Hematopoietic multipotent progenitor cell treated with erythropoietin and hydrocortisone succinate and interleukin-3 and kit ligand, for 17 days (in vitro differentiated cells): ENCODE measurements around the gene PTPRS.

Experiments used
- DNase-seq: peaks from one replicate; pipeline ENCODE4 v3.0.0-alpha.2; 2015; ENCODE audit warnings: low spot score

The PTPRS gene

GRCh38 chr19:5307655-5308054 lies 33.0 kb downstream of the PTPRS start:
- DNase-seq: no peak

DNA sequence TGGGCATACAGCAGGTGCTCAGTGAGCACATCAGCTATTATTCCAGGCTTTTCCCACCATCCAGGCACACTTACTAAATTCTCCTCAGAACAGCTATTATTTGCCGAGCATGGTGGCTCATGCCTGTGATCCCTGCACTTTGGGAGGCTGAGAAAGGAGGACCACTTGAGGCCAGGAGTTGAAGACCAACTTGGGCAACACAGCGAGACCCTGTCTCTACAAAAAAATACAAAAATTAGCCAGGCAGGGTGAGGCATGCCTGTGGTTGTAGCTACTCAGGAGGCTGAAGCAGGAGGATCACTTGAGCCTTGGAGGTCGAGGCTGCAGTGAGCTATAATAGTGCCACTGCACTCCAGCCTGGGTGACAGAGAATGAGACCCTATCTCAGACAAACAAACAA lies 35.4 kb downstream of the PTPRS start:
- no peak for DNase-seq

DNA sequence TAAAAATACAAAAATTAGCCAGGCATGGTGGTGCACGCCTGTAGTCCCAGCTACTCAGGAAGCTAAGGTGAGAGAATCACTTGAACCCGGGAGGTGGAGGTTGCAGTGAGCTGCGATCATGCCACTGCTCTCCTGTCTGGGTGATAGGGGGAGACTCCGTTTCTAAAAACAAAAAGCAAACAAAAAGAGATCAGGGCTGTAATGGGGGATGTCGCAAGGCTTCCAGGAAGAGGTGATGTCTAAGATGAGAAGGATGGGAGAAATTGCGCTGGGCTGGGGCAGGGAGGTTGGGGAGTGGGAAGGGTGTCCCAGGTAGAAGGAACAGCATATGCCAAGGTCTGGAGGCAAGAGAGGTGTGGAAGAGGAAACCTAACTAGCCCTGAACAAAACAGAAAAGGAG lies 36.1 kb downstream of the PTPRS start:
- no peak for DNase-seq

DNA sequence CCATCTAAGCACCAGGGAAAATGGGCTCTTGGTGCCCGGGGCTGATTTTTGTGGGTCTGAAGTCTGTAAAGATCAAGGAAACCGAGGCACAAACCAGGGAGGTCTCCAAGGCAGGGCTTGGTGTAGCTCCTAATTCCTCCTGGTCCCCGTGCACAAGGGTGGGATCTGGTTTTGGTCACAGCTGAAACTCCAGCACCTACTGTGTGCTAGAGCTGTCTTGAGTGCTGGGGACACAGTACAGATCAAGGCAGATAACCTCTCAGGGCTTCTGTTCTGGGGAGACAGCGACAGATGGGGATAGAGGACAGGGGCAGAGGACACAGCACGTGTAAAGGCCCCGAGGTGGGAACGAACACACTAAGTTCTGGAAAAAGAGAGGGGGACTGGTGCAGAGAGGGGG lies 37.4 kb downstream of the PTPRS start:
- no peak for DNase-seq

- no peak for DNase-seq
Measured at GRCh38 chr19:5302396-5302795, 38.2 kb downstream of the PTPRS start.

DNA sequence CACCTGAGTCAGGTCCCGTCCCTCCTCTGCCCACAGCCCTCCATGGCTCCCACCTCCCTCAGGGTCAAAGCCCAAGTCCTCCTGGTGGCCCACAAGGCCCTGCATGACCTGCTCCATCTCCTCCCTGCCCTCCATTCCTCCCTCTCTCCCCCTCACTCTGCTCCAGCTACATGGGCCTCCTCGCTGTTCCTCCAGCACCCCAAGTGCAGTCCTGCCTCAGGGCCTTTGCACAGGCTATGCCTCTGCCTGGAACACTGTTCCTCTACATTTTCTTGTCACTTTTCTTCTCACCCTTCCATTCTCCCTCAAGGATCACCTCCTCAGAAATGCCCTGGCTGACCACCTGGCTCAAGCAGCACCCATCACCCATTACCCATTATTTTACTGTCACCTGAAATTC lies 41.5 kb downstream of the PTPRS start:
- no peak for DNase-seq

DNA sequence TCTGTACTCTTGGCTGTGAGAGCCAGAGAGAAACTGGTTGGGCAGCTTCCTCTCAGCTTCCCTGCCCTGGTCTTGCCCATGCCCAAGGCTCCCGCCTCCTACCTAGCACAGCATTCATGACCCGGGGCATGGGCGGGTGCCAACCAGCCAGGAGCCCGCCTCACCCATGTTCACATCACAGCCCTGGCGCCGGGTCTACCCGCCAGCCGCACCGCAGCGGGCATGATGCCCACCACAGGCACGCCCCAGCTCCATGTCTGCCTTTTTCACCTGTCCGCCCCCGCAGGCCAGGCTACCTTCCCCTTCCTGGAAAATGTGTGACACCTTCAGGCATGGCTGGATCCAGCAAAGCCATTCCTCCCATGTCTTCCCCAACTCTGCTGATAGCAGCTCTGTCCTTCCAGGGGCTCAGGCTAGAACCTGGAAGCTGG lies 42.1 kb downstream of the PTPRS start:
- DNase-seq: no peak

GRCh38 chr19:5297272-5297669 lies 43.3 kb downstream of the PTPRS start:
- DNase-seq: no peak

- DNase-seq: no peak
Measured at GRCh38 chr19:5296457-5297271, 43.9 kb downstream of the PTPRS start.

DNA sequence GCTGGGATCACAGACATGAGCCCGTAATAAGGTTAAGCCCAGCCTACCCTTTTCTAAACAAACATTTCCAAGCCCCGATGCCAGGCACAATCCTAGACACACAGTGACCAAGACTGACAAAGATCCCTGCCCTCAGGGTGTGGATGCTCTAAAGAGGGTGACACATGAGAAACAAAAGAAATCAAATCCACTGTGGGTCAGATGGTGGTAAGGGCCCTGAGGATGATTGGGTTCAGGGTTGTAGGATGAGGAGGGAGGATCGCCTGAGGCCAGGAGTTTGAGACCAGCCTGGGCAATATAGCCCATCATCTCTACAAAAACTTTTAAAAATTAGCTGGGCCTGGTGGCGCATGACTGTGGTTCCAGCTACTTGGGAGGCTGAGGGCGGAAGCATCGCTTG lies 44.6 kb downstream of the PTPRS start:
- no peak for DNase-seq

DNA sequence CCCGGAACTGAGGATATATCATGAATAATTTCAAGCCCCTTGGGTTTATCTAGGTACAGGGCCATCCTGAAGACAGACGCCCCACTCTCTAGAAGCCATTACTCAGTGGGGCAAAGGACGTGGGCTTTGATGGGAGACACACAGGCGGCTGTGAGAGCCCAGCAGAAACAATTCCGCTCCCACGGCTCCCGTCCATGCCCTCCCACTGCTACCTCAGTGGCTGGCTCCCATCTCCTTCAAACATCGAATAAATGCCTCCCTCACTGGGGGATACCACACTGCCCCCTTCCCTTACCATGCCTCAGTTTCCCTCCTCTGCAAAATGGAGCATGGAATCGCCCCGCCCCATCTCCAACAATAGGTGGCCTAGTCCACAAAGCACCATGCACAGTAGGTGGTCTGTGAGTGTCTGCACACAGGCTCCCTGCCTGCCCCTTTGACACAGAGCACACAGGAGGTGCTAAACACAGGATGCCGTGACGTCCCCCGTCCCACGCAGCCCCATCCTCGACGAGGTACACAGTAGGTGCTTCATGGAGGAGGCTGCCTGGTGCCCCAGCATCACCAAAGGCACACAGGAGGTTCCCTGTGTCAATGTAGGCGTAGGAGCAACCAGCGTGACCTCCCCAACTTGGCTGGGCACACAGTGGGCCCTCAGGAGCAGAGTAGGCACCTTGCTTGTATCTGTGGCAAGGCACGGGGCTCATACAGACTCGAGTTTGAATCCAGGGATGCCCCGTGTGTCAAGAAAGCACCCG lies 46.0 kb downstream of the PTPRS start:
- no peak for DNase-seq

DNA sequence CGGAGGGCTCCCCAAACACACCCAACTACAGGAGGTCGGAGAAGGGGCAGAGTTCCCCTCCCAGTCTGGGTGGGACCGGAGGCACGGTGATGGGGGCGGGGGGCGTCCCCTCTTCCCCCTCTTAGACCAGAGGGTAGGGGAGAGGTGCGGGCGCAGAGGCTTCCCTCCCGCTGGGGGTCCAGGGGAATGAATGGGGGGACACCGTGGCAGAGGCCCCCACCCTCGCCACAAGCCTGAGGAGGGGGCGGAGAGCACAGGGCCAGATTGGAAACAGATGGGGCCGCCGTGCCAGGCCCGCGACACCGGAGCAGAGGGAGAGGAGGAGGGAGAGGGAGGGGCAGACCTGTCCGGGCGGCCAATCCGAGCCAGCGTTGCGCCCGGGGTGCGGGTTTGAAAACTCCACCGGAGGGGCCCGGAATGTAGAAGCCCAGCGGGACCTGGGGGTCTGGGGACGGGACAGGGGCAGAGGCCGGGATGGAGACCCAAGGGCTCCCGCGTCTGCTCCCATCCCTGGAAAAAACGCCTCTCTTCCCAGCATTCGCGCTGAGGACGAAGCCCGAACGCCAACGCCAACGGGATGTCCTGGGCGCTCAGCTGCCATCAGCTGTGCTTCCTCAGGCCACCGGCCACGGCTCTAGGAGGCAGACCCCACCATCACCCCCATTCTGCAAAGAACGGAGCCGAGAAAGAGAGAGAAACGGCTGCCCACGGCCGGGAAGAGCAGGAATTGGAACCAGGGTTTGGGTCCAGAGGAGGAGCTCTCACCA lies 46.8 kb downstream of the PTPRS start:
- DNase-seq: no peak

DNA sequence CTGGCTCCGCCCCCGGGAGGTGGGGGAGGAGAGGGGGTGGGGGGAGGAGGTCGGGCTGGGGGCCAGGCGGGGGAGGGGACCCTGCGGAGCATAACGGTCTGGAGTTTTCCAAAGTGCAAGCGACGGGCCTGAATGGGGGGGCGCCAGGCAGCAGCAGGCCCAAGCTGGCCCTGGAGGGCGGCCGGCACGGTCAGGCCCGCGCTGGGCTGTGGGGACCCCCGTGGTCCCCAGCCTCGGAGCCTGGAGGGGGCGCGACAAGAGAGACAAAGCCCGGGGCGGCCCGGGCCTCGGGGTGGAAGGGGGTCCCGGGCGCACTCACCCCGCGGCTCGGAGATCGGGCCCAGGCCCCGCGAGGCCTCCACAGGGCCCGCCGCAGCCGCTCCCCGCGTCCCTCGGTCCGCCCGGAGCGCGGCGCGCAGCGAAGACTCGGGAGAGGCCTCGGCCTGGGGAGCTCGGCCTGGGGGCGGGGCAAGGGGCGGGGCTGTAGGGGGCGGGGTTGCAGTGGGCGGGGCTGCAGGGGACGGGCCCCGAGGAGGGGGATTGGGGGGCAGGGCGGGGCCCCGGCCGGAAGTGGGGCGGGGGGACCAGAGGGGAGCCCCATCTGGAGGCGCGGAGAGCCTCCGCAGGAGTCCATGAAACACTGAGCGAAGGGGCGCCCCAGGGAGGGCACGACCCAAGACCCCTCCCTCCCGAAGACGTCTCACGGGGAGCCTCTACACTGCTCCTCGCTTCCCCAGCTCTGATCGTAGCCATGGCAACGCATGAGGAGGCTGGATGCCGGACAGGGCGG lies 47.6 kb downstream of the PTPRS start:
- DNase-seq: no peak

GRCh38 chr19:5292453-5292821 lies 48.2 kb downstream of the PTPRS start:
- DNase-seq: no peak

DNA sequence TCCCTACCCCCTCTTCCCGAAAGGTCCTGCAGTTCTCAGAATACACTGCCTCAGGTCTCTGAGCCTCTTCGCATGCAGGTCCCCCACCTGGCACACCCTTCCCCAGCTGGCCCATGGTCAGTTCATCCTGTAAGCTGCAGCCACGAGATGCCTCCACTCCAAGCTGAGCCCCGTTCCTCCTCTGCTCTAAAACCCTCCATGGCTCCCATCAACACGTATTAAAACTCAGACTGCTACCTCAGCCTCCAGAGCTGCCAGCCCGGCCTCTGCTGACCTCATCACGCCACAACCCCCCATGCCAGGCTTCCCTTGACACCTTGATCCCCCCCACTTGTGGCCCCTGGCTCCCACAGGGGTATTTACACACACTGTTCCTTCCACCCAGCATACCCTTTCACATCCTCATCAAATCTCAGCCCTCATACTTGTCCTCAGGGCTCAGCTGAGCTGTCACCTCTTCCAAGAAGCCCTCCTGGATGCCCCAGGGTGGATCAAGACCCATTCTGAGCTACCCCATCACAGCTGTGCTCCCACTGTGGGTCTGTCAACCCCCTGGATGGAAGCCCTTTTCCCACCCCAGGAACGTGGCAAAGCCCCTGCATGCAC lies 48.9 kb downstream of the PTPRS start:
- DNase-seq: no peak
